ENCODE results near the gene PLEKHM1. TPM values are rescaled to one million over a fixed set of nuclear protein-coding genes. Genes with fewer than 3 reads are reported as not detected.

PLEKHM1 gene
- total and polyA plus RNA-seq, 2 of the 13 experiments (the other 11 are each of a cell fraction or from before 2014, with no cell fraction given), result 7.6 to 13.5 TPM

DNA sequence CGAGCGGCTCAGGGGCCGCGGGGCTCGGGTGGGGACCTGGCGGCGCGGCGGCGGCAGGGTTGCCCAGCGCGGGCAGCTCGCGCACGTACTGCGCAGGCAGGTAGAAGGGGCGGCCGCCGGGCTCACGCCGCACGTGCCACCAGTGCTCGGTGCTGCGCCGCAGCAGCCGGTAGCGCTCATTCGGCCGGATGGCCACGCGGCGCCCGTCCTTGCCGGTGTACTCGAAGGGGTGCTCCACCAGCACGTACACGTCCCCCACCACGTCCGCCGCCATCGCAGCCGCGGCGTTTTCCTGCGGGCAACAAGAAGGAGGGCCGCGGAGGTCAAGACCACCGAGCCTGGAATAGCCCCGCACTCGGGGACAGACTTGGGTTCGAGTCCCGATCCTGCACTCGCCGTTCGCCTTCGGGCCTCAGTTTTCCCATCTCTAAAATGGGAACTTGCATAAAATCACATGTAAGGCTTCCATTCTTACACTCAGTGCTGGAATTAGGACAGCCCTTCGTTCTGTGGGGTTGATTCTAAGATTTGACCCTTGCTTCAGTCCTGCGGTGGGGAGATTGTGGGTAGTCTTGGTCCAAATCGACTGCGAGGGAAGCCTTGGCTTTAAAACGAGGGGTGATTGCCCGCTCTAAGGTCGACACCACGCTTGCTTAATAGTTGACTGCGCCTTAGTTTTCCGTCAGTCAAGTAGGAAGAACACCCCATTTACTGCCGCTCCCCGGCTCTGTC, 60.3 kb downstream of the PLEKHM1 start (continued):
- TF ChIP-seq RCOR2 (CRISPR knock-in tag; IDR thresholded peaks at IDR 0.05) (peak; percentile 84), SOX13 (IDR thresholded peaks at IDR 0.05) (no peak), SOX13 (CRISPR knock-in tag; conservative IDR thresholded peaks at IDR 0.05 in 1 of 2, IDR thresholded peaks at IDR 0.05 in 1 of 2) (no peak), ZMYM2 (CRISPR knock-in tag; IDR thresholded peaks at IDR 0.05) (0 out of 2 replicates have a peak, but pooled peaks have one; percentile 28), ARNTL (CRISPR knock-in tag; IDR thresholded peaks at IDR 0.05) (no peak), MEIS1 (CRISPR knock-in tag; IDR thresholded peaks at IDR 0.05; ENCODE audit: borderline replicate concordance) (no peak), ZNF790 (CRISPR knock-in tag; IDR thresholded peaks at IDR 0.05; ENCODE audit: borderline replicate concordance) (no peak), SRSF9 (IDR thresholded peaks at IDR 0.05; ENCODE audit: borderline replicate concordance, insufficient read depth, low read depth, low read length, poor library complexity, severe bottlenecking) (no peak), KDM1A (CRISPR knock-in tag; IDR thresholded peaks at IDR 0.05) (peak; percentile 92), ZMYM3 (CRISPR knock-in tag; IDR thresholded peaks at IDR 0.05) (peak; percentile 99), SALL1 (CRISPR knock-in tag; IDR thresholded peaks at IDR 0.05) (no peak), ZNF629 (CRISPR knock-in tag; conservative IDR thresholded peaks at IDR 0.05) (peak; percentile 99)
- TF ChIP-seq, protein P1, sequence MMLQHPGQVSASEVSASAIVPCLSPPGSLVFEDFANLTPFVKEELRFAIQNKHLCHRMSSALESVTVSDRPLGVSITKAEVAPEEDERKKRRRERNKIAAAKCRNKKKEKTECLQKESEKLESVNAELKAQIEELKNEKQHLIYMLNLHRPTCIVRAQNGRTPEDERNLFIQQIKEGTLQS (CRISPR knock-in tag; IDR thresholded peaks at IDR 0.05), result no peak
- TF ChIP-seq, protein P2, sequence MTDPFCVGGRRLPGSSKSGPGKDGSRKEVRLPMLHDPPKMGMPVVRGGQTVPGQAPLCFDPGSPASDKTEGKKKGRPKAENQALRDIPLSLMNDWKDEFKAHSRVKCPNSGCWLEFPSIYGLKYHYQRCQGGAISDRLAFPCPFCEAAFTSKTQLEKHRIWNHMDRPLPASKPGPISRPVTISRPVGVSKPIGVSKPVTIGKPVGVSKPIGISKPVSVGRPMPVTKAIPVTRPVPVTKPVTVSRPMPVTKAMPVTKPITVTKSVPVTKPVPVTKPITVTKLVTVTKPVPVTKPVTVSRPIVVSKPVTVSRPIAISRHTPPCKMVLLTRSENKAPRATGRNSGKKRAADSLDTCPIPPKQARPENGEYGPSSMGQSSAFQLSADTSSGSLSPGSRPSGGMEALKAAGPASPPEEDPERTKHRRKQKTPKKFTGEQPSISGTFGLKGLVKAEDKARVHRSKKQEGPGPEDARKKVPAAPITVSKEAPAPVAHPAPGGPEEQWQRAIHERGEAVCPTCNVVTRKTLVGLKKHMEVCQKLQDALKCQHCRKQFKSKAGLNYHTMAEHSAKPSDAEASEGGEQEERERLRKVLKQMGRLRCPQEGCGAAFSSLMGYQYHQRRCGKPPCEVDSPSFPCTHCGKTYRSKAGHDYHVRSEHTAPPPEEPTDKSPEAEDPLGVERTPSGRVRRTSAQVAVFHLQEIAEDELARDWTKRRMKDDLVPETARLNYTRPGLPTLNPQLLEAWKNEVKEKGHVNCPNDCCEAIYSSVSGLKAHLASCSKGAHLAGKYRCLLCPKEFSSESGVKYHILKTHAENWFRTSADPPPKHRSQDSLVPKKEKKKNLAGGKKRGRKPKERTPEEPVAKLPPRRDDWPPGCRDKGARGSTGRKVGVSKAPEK (CRISPR knock-in tag; IDR thresholded peaks at IDR 0.05; ENCODE audit: borderline replicate concordance), result no peak
- TF ChIP-seq, protein P3, sequence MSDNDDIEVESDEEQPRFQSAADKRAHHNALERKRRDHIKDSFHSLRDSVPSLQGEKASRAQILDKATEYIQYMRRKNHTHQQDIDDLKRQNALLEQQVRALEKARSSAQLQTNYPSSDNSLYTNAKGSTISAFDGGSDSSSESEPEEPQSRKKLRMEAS (IDR thresholded peaks at IDR 0.05), result peak; percentile 25
- TF ChIP-seq, protein P4, sequence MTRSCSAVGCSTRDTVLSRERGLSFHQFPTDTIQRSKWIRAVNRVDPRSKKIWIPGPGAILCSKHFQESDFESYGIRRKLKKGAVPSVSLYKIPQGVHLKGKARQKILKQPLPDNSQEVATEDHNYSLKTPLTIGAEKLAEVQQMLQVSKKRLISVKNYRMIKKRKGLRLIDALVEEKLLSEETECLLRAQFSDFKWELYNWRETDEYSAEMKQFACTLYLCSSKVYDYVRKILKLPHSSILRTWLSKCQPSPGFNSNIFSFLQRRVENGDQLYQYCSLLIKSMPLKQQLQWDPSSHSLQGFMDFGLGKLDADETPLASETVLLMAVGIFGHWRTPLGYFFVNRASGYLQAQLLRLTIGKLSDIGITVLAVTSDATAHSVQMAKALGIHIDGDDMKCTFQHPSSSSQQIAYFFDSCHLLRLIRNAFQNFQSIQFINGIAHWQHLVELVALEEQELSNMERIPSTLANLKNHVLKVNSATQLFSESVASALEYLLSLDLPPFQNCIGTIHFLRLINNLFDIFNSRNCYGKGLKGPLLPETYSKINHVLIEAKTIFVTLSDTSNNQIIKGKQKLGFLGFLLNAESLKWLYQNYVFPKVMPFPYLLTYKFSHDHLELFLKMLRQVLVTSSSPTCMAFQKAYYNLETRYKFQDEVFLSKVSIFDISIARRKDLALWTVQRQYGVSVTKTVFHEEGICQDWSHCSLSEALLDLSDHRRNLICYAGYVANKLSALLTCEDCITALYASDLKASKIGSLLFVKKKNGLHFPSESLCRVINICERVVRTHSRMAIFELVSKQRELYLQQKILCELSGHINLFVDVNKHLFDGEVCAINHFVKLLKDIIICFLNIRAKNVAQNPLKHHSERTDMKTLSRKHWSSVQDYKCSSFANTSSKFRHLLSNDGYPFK (CRISPR knock-in tag; IDR thresholded peaks at IDR 0.05; ENCODE audit: borderline replicate concordance), result no peak
